HepG2 (cell line): ENCODE measurements around the gene LAMB2. TPM values are rescaled to one million over a fixed set of nuclear protein-coding genes. Genes with fewer than 3 reads are reported as not detected.

Experiments
- ELF4 ChIP-seq: sonication (generic); formaldehyde crosslinking; IDR thresholded peaks from 2 replicates; pipeline ENCODE4 v1.5.0; 2020; ENCODE audit warnings: missing genetic modification reagents, mild to moderate bottlenecking, moderate library complexity, borderline replicate concordance
- GABPA ChIP-seq, 2 experiments: IDR thresholded peaks; 2 replicates each; pipeline ENCODE4 v1.6.1; 2011 to 2016; ENCODE audit warnings: low read depth in 2 of 2, low read length in 1 of 2, missing biosample characterization in 1 of 2, missing genetic modification characterization in 1 of 2
- HOXD1 ChIP-seq: sonication (generic); formaldehyde crosslinking; IDR thresholded peaks from 2 replicates; pipeline ENCODE4 v1.5.0; 2020; ENCODE audit warnings: missing genetic modification reagents
- MED8 ChIP-seq: sonication (generic); formaldehyde crosslinking; IDR thresholded peaks from 2 replicates; pipeline ENCODE4 v1.8.1; 2023; ENCODE audit warnings: mild to moderate bottlenecking, missing genetic modification reagents; ENCODE audit not compliant: insufficient replicate concordance
- NCOR1 ChIP-seq: fragments of 200-600 bp; sonication (generic); IDR thresholded peaks from 2 replicates; pipeline ENCODE4 v1.7.0; 2017; ENCODE audit warnings: antibody characterized with exemption, low read length, borderline replicate concordance
- RBAK ChIP-seq: sonication (generic); formaldehyde crosslinking; IDR thresholded peaks from 2 replicates; pipeline ENCODE4 v1.5.1; 2020; ENCODE audit warnings: mild to moderate bottlenecking, missing genetic modification reagents
- ZNF232 ChIP-seq: sonication (generic); formaldehyde crosslinking; IDR thresholded peaks from 2 replicates; pipeline ENCODE4 v1.4.0; 2020; ENCODE audit warnings: missing genetic modification reagents, borderline replicate concordance
- ZNF607 ChIP-seq: sonication (generic); formaldehyde crosslinking; IDR thresholded peaks from 2 replicates; pipeline ENCODE4 v1.5.1; 2020; ENCODE audit warnings: missing genetic modification reagents, mild to moderate bottlenecking, borderline replicate concordance
- polyA plus RNA-seq, 8 experiments: library from polyadenylated mRNA; depleted of rRNA in 3 of 8; stranded (reverse) in 7 of 8; unstranded in 1 of 8; fragments of >200 nt; fragmentation: Illumina TruSeq in 4 of 8; extraction: Trizol in 4 of 8; gene quantifications; 2 replicates each; pipeline versions ENCODE4 v1.2.1 to v1.2.3, GENCODE V29; 2011 to 2016; ENCODE audit warnings: low read depth in 4 of 8, missing spikeins in 1 of 8, mixed read lengths in 1 of 8; ENCODE audit not compliant: insufficient read depth in 1 of 8
- total RNA-seq, 5 experiments: library from RNA; depleted of rRNA; stranded (reverse); fragments of >200 nt; fragmentation: Illumina TruSeq; extraction: Trizol; gene quantifications; 2 replicates each; pipeline ENCODE4 v1.2.3, GENCODE V29; 2016; ENCODE audit warnings: low read depth in 1 of 5
- TF ChIP-seq, protein P1 (sequence below): sonication (generic); formaldehyde crosslinking; IDR thresholded peaks from 2 replicates; pipeline ENCODE4 v1.8.0; 2022; ENCODE audit warnings: missing genetic modification reagents, mild to moderate bottlenecking, moderate library complexity, borderline replicate concordance
- TF ChIP-seq, protein P2 (sequence below): IDR thresholded peaks from 2 replicates; pipeline ENCODE4 v1.6.1; 2016; ENCODE audit warnings: missing compliant biosample characterization, missing genetic modification reagents, borderline replicate concordance
- TF ChIP-seq, protein P3 (sequence below): IDR thresholded peaks from 2 replicates; pipeline ENCODE4 v1.6.1; 2016
- TF ChIP-seq, protein P4 (sequence below): sonication (generic); formaldehyde crosslinking; conservative IDR thresholded peaks from 2 replicates; pipeline ENCODE4 v1.4.0; 2020; ENCODE audit warnings: missing genetic modification reagents
- TF ChIP-seq, protein P5 (sequence below): sonication (generic); formaldehyde crosslinking; IDR thresholded peaks from 2 replicates; pipeline ENCODE4 v1.4.0; 2020; ENCODE audit warnings: mild to moderate bottlenecking, missing genetic modification reagents, borderline replicate concordance
- TF ChIP-seq, protein P6 (sequence below): sonication (generic); formaldehyde crosslinking; IDR thresholded peaks from 2 replicates; pipeline ENCODE4 v1.4.0; 2020; ENCODE audit warnings: missing genetic modification reagents
- TF ChIP-seq, protein P7 (sequence below): sonication (generic); formaldehyde crosslinking; IDR thresholded peaks from 2 replicates; pipeline ENCODE4 v1.5.0; 2020; ENCODE audit warnings: mild to moderate bottlenecking, missing genetic modification reagents

LAMB2 gene
- total and polyA plus RNA-seq, 2 of the 13 experiments (the other 11 are each of a cell fraction or from before 2014, with no cell fraction given), result 208 to 443 TPM

DNA sequence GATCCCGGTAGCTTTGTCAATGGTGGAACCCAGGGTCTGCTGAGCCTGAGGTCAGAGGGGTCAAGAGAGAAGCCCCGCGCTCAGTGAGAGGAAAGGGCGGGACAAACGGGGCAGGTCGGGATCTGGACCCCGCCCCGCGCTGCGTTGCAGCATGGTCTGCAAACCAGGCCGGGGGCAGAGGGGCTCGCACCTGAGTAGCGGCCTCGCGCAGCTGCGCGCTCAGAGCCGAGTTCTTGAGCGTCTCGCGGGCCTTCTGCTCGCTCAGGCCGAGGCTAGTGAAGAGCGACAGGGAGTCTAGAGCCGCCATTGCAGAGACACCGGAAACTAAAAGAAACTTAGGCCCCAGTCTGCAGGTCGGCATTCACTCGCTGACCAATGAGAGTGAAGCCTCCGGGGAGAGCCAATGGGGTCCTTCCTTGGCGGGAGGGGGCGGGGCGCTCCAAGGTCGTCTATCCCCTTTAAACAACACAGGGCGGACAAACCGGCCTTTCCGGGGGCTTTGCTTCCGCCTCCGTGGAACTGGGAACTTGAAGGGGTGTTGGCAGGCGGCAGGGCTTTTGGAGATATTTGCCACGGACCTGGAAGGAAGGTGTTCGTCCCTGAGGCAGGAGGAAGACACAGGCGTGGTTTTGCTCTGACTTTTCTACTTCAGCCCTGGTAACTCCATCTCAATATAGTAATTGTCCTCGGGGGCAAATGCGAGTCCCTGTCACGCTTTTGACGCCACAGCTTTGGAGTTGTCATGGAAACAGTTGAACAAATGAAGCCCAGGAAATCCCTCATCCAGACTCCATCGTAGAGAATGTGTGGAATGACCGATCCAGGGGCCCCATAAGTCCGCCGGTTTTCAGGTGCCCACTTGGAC is 28.2 kb downstream of the LAMB2 start, which contains the start of gene QARS1 (continued):
- TF ChIP-seq, protein P1, sequence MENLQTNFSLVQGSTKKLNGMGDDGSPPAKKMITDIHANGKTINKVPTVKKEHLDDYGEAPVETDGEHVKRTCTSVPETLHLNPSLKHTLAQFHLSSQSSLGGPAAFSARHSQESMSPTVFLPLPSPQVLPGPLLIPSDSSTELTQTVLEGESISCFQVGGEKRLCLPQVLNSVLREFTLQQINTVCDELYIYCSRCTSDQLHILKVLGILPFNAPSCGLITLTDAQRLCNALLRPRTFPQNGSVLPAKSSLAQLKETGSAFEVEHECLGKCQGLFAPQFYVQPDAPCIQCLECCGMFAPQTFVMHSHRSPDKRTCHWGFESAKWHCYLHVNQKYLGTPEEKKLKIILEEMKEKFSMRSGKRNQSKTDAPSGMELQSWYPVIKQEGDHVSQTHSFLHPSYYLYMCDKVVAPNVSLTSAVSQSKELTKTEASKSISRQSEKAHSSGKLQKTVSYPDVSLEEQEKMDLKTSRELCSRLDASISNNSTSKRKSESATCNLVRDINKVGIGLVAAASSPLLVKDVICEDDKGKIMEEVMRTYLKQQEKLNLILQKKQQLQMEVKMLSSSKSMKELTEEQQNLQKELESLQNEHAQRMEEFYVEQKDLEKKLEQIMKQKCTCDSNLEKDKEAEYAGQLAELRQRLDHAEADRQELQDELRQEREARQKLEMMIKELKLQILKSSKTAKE (CRISPR knock-in tag), result no peak
- TF ChIP-seq, protein P2, sequence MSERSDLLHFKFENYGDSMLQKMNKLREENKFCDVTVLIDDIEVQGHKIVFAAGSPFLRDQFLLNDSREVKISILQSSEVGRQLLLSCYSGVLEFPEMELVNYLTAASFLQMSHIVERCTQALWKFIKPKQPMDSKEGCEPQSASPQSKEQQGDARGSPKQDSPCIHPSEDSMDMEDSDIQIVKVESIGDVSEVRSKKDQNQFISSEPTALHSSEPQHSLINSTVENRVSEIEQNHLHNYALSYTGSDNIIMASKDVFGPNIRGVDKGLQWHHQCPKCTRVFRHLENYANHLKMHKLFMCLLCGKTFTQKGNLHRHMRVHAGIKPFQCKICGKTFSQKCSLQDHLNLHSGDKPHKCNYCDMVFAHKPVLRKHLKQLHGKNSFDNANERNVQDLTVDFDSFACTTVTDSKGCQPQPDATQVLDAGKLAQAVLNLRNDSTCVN, result no peak
- TF ChIP-seq ZNF232 (CRISPR knock-in tag) (no peak; the same call in 1 of the 2 replicates), HOXD1 (CRISPR knock-in tag) (no peak), MED8 (peak; percentile 37), GABPA (IDR thresholded peaks at IDR 0.05; ENCODE audit: low read depth, low read length) (peak; percentile 63), GABPA (CRISPR knock-in tag; IDR thresholded peaks at IDR 0.05; ENCODE audit: low read depth) (peak; percentile 94), ZNF607 (peak; percentile 87), NCOR1 (peak; percentile 48; the same call in 1 of the 2 replicates), ELF4 (no peak; the same call in 1 of the 2 replicates), RBAK (CRISPR knock-in tag) (no peak)
- TF ChIP-seq, protein P3, sequence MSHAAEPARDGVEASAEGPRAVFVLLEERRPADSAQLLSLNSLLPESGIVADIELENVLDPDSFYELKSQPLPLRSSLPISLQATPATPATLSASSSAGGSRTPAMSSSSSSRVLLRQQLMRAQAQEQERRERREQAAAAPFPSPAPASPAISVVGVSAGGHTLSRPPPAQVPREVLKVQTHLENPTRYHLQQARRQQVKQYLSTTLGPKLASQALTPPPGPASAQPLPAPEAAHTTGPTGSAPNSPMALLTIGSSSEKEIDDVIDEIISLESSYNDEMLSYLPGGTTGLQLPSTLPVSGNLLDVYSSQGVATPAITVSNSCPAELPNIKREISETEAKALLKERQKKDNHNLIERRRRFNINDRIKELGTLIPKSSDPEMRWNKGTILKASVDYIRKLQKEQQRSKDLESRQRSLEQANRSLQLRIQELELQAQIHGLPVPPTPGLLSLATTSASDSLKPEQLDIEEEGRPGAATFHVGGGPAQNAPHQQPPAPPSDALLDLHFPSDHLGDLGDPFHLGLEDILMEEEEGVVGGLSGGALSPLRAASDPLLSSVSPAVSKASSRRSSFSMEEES (CRISPR knock-in tag), result peak; percentile 54
- TF ChIP-seq, protein P4, sequence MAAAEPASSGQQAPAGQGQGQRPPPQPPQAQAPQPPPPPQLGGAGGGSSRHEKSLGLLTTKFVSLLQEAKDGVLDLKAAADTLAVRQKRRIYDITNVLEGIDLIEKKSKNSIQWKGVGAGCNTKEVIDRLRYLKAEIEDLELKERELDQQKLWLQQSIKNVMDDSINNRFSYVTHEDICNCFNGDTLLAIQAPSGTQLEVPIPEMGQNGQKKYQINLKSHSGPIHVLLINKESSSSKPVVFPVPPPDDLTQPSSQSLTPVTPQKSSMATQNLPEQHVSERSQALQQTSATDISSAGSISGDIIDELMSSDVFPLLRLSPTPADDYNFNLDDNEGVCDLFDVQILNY (CRISPR knock-in tag), result 0 out of 2 replicates have a peak, but pooled peaks have one; percentile 61
- TF ChIP-seq, protein P5, sequence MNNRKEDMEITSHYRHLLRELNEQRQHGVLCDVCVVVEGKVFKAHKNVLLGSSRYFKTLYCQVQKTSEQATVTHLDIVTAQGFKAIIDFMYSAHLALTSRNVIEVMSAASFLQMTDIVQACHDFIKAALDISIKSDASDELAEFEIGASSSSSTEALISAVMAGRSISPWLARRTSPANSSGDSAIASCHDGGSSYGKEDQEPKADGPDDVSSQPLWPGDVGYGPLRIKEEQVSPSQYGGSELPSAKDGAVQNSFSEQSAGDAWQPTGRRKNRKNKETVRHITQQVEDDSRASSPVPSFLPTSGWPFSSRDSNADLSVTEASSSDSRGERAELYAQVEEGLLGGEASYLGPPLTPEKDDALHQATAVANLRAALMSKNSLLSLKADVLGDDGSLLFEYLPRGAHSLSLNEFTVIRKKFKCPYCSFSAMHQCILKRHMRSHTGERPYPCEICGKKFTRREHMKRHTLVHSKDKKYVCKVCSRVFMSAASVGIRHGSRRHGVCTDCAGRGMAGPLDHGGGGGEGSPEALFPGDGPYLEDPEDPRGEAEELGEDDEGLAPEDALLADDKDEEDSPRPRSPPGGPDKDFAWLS, result no peak
- TF ChIP-seq, protein P6, sequence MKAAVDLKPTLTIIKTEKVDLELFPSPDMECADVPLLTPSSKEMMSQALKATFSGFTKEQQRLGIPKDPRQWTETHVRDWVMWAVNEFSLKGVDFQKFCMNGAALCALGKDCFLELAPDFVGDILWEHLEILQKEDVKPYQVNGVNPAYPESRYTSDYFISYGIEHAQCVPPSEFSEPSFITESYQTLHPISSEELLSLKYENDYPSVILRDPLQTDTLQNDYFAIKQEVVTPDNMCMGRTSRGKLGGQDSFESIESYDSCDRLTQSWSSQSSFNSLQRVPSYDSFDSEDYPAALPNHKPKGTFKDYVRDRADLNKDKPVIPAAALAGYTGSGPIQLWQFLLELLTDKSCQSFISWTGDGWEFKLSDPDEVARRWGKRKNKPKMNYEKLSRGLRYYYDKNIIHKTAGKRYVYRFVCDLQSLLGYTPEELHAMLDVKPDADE (CRISPR knock-in tag), result no peak
- TF ChIP-seq, protein P7, sequence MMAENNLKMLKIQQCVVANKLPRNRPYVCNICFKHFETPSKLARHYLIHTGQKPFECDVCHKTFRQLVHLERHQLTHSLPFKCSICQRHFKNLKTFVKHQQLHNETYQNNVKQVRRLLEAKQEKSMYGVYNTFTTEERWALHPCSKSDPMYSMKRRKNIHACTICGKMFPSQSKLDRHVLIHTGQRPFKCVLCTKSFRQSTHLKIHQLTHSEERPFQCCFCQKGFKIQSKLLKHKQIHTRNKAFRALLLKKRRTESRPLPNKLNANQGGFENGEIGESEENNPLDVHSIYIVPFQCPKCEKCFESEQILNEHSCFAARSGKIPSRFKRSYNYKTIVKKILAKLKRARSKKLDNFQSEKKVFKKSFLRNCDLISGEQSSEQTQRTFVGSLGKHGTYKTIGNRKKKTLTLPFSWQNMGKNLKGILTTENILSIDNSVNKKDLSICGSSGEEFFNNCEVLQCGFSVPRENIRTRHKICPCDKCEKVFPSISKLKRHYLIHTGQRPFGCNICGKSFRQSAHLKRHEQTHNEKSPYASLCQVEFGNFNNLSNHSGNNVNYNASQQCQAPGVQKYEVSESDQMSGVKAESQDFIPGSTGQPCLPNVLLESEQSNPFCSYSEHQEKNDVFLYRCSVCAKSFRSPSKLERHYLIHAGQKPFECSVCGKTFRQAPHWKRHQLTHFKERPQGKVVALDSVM, result no peak
